Activated T-cell treated with anti-CD3 and anti-CD28 coated beads for 1 hour (primary cell): ENCODE data around the gene STAMBP.
"Not testable (repeated sequence)": the region's sequence is repeated elsewhere in the genome, so short reads cannot be mapped to it uniquely, and the experiment has no call there.

ENCODE experiments used
- DNase-seq: peaks from one replicate; pipeline ENCODE4 v3.0.0-alpha.2; 2020; ENCODE audit warnings: low read depth

Gene STAMBP

DNA sequence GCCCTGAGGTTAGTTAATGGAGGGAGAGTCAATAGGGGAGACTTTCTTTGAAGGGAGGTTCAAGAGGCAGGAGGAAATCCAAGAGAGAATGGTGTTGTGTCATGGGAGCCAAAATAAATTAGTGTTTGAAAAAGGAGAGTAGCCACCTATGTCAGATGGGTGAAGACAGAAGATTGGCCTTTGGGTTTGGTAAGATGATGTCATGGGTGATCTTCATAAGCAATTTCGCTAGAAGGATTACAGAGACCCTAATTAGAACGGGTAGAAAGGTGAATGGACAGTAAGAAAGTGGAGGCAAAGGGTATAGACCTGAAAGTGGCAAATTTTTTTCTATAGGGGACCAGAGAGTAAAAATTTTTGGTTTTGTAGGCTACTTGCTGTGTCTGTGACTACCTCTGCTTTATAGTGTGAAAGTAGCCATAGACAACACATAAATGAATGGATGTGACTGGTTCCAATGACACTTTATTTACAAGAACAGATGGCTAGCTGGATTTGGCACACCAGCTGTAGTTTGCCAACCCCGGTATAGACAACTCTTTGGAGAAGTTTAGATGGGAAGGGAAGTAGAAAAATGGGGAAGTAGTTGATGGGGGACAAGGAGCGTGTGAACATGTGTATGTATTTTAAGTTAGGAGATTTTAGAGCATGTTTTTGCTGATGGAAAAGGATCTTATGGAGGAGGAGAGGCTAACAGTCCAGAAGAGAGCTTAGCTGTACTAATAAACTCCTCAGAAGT, 9.3 kb downstream of the STAMBP start:
- no peak for DNase-seq

DNA sequence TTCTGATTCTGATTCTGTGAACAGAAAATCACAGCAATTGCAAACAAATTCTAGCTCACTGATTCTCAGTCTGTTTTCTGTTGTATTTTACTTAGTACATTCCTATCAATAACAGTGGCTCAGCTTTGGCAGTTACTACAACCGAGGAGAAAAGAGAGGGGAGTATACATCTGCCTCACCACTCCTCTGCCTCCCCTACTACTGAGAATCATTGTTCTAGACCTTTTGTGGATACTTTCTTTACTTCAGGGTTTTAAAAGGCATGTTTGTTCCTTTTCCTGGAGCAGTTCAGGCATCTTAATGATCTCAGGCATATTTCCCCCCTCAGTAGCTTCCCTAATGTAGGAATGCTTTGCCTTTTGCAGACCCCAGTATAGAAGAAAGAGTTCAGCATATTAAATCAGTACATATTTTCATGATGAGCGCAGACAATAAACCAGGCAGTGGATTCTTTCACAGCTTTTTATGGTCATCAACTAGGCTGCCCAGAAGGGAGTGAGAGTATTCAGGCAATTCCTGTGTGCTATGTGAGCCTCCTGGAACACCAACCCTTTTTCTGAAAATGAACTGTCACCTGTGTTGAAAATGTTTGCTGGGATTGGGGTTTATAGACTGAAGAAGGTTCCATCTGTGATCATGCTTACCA, 10.3 kb downstream of the STAMBP start:
- DNase-seq = no peak

DNA sequence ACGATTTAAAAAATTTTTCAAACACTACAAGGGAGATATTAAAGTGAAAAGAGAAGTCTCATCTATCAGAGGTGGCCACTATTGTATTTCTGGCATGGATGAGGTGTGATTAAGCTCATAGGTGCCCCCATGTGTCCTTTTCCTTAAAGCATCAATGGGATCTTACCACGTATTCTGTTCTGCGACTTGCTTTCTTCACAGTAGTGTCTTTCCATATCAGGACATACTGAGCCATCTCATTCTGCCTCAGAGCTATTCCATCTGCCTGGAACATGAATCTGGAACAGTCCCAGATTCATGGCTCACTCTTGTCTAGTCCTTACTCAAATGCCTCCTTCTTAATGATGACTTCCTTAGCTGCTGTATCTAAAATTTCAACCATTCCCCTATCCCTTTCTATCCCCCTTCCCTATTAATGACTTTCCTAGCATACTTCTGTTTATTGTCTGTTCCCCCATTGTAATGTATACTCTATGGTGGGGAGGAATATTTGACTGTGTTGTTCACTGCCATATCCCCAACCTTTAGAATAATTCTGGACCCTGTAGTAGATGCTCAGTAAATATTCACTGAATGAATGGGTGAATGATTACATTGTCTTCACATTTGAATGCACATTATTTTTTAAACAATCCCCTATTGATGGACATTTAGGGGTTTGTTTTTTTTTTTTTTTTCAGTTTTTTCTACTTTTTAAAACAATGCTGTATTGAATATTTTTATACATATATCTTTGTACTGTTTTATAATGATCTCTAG, 11.1 kb downstream of the STAMBP start:
- no peak for DNase-seq

DNA sequence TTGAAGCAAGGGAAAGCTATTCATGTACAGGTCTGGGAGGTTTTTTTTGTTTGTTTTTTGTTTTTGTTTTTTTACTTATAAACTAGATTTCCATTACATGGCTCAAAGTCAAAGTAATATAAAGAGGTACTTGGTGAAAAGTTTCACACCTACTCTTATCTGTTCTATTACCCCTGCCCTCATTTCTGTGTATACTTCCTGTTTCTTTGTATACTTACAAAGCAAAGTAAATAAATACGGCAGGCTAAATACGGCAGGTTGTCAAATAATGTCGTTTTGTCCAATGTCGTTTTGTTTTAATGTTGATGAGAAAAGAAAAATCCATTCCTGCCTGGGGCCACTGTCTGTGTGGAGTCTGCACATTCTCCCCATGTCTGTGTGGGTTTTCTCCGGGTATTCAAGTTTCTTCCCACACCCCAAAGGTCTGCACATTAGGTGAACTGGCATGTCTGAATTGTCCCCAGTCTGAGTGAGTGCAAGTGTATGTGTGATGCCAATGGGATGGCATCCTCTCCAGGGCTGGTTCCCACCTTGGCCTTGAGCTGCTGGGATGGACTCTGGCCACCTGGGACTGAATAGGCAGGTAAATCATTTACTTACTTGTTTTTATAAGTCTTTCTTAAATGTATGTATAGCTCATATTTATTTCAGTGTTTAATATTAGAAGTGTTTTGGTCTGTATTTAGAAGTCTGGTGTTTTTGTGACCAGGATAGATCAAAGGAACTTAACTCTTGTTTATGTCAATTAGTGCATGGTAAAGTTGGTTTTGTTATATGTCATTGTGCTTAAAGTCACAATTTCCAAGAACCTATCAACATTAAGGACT, 13.4 kb downstream of the STAMBP start:
- no peak for DNase-seq

DNA sequence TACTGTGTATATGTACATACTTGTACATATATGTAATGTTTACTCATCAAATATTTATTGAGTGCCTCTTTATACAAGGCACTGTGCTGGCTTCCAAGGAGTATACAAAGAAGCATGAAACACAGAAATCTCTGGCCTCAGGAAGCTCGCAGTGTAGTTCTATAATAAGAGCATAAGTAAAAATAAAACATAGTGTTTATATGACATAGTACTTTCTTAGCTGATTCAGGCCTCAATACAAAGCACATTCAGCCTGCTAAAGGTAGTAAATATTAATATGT, 13.9 kb downstream of the STAMBP start:
- no peak for DNase-seq

DNA sequence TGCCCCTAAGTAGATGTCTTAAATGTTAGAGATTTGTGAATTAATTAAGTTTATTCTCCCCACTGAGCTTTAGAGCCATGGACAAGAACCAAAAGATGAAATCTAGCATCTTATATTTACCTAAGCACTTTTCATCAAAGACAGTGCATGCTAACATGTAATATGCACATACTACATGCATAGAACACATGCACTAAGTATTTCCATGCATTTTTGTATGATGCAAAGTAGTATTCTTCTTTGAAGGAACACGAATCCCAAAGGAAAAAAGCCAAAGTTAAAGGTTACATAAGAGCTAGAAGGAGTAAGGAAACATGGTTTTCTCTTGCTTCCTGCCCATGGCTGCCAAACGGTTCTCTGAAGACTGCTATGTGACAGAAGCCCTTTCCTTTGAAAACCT, 15.3 kb downstream of the STAMBP start:
- DNase-seq = no peak

DNA sequence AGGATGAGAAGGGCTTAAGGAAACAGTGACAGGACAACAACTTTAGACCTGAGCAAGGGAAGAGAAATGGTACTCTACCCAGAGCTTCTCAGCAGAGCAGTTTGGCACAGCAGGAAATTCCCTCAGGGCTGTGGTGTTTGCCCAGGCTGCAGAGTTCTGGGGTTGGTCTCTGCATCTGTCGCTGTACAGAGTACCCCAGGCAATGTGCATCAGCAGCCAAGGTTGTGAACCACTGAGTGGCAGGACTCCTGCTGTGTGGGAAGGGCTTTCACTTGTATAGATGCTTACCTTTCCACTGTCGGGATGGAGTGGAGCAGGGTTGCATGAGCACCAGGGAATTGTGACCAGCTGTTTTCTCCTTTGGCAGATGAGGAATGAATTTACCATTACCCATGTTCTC, 21.2 kb downstream of the STAMBP start:
- no peak for DNase-seq

DNA sequence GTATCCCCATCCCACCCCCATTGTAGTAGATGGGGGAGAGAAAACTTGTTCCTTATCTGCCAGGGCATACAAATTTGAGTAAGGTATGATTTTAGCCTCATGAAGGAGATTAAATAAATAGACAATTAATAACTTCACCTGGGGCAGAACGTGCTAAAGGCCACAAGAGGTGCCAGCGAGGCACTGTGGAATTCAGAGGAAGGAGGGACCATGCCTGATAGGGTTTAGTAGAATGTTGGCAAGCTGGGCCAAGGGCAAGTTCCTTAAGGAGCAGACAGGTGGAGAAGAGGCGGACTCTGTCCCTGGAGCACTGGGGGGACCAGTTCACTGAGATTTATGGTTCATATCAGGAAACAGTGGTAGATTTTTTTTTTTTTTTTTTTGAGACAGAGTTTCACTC, 22.5 kb downstream of the STAMBP start:
- DNase-seq = no peak

DNA sequence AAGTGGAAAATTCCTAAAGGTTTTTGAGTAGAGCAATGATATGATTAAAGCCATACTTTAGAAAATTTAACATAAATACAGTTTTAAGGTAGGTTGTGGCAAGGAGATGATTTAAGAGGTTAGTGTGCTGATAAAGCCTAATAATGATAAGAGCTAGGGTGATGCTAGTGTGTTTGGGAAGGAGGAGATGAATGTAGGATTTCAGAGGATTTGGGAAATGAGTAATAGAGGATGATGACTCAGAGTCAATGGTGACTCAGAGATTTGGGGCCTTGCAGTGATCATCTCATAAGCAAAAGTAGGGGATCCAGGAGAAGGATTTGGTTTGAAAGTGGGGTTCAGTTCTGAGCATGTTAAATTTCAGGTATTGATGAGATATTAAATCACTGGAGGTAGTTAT, 23.3 kb downstream of the STAMBP start:
- no peak for DNase-seq

DNA sequence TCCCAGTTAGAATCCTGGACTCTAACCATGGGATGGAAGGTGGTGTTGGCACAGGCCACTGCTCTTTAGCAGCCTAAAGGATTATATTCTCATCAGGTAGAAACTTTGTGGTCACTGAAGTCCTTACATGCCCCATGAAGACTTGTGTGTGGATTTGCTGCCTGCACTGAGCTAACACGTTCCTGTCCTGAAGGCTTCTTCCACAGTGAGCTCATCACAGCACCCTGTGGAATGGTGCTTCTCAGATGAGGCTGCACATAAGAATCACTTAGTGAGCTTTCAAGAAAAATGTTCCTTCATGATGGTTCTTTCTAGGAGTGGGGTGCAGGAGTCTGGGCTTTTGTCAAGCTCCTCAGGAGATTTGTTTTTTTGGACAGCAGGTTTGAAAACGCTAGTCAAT, 26.8 kb downstream of the STAMBP start:
- DNase-seq = no peak

DNA sequence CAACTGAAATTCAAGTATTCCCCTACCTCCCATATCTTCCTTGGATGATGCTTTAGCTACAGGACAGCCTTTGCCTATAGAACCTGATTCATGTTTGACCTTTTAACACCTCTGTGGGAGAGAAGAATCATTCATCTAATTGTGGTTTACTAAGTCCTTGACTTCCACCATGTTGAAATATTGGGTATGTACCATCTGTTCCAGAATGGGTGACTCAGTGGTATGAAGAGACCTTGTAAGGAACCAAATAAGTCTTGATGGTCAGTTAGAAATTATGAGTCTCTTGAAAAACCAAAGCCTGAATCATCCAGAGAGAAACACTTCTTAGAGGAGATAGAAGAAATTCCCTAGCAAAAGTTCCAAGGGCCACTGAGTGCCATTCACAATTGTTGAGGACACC, 27.5 kb downstream of the STAMBP start:
- no peak for DNase-seq

DNA sequence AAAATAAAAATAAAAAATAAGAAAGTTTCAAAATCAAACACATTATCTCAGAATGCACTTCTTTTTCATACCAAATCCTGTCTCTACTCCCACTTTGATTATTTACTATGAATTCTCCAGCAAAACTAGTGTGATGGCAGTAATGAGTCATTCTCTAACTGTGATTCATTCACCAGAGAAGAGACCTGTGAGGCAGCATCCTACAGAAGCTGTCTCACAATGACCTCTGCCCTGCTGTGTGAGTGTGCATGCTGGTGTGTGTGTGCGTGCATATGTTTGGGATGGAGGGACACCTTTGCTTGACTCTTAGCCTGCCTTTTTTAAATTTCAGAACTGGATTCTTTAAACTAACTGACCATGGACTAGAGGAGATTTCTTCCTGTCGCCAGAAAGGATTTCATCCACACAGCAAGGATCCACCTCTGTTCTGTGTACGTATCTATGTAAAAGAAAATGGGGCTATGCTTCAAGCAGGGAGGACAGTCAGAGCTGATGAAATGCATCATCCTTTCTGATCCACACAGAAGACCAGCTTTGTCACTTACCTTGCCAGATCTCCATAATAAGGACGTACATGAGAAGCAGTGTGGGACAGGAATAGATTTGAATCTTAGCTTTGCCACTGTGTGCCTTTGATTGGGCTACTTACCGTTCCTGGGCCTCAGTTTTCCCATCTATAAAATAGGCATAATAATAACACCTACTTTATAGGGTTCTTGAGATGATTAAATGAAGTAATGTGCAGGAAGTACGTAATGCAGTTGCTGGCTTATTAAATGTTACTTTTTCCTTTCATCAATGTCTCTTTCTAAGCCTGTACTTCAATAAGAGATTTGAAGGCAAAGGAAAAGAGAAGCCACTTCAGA, 31.2 kb downstream of the STAMBP start:
- no peak for DNase-seq

DNA sequence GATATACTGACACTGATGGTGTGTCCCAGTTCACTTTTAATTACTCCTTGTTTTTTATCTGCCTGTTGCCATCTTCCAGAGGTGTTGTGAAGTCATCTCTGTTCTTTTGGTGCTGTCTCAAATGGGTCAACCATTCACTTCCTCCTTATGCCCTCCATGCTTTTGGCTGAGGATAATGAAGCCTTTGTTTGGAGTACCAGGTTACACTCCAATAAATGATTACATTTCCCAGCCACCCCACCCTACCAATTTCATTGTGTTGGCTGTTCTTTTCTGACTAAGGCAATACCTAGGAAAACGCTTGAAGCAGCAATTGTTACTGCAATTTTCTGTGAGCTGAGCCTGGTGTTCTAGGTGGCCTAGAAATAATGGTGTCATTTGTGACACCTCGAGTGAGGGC, 34.2 kb downstream of the STAMBP start:
- no peak for DNase-seq

DNA sequence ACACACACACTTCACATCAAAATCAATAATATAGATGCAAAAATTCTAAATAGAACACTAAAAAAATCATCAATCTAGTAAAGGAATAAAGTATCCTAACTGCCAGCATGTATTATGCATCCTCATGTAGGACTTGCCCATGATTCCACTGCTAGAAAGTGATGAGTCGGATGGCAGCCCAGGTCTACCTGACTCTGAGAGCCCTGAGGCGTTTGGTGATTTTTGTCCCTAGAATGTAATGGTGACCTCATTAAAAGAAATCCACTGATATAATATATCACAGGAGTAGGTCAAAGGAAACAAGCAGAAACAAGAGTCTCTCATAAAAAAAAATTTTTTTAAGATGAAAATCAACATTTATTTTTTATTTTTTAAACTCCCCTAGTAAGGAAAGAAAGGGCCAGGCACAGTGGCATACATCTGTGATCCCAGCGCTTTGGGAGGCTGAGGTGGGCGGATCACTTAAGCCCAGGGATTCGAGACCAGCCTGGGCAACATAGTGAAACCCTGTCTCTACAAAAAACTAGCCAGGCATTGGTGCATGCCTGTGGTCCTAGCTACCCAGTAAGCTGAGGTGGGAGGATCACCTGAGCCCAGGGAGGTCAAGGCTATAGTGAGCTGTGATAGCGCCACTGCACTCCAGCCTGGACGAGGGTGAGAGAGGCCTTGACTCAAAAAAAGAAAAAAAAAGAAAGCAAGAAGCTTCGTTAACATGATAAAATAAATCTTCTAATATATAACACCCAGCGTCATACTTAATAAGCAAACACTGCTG, 39.6 kb downstream of the STAMBP start:
- no peak for DNase-seq

DNA sequence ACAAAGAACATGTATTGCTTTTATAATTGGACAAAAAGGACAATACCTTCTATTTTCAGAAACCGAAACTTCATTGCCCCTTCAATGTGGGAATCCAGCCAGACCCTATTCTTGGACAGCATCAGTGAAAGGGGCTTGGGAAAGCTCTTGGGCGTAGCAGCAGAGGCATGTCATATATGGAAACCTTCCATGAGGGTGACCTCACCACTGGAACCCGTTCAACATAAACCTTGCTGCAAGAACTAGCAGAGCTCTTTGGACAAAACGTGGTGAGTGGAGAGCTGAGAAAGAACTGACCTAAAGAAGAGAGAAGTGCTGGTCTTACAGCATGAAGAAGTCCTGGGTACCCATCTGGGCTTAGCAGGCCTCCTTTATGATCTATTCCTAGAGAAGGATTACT, 41.3 kb downstream of the STAMBP start:
- no peak for DNase-seq

DNA sequence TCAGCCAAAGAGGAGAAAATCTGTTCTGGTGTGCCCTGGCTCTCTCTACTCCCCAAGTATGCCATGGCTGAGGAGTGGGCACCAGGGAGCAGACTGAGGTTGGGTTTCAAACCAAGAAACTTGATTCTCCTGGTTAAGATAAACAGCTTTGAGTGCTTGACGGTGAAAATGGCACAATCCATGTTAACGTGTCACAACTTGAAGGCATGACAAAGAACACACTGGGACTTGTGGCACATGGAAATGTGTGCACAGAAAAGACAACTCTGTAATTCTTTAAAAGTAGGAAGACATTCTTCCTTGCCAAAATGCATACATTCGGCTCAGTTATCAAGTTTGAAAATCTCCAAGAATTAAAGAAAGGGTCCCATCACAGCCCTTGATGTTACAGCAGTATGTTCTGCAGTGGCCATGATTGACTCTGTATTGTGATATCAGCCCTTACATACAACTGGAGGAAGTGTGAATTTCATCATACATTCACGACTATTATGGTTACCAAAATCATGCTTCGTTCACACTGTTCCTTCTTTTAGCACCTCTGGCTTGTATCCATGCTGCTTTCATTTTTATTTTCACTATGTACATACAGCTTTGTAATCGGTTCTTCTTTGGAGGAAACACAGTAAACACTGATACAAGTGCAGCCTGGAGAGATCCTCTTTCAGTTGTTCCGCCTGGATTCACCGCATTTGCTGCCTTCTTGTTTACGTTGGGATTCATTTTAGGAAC, 48.5 kb downstream of the STAMBP start:
- DNase-seq = no peak

DNA sequence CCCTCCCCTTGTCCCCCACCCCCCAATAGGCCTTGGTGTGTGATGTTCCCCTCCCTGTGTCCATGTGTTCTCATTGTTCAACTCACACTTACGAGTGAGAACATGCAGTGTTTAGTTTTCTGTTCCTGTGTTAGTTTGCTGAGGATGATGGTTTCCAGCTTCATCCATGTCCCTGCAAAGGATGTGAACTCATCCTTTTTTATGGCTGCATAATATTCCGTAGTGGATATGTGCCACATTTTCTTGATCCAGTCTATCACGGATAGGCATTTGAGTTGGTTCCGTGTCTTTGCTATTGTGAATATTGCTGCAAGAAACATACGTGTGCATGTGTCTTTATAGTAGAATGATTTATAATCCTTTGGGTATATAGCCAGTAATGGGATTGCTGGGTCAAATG, 49.2 kb downstream of the STAMBP start:
- DNase-seq = not testable (repeated sequence)

DNA sequence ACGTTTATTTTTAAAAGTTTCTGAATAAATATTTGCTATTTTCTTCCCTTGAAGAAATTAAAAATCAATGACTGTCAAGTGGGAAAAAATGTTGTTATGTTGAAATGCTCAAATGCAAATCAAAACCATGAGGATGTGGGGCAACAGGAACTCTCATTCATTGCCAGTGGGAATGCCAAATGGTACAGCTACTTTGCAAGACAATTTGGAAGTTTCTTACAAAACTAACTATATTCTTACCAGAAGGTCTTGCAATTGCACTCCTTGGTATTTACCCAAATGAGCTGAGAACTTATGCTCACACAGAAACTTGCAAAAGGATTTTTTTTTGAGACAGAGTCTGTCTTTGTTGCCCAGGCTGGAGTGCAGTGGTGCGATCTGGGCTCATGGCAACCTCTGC, 56.6 kb downstream of the STAMBP start:
- no peak for DNase-seq

DNA sequence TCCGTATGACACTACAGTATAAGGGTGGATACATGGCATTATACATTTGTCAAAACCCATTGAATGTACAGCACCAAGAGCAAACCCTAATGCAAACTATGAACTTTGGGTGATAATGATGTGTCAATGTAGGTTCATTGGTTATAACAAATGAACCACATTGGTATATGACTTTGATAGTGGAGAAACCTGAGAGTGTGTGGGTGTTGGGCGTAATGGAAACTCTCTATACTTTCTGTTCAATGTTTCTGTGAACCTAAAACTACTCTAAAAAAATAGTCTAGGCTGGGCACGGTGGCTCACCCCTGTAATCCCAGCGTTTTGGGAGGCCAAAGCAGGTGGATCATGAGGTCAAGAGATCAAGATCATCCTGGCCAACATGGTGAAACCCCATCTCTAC, 57.6 kb downstream of the STAMBP start:
- no peak for DNase-seq
